Peyer's patch (tissue), 4 donors: Measurements from ENCODE around the gene PCMT1. TPM values are rescaled to one million over a fixed set of nuclear protein-coding genes. Genes with fewer than 3 reads are reported as not detected.
A peak's percentile ranks its signal among the peaks of the same experiment; 100 is the strongest.

Experiments used
- DNase-seq, 3 donors: peaks; one replicate each; pipeline ENCODE4 v3.0.0-alpha.2; 2017 to 2019
- H3K27ac ChIP-seq, 4 donors: fragments of 200-600 bp; sonication (generic); one replicate each; pipeline ENCODE4 v1.5.1; 2016 to 2019
- H3K27me3 ChIP-seq, 2 donors: fragments of 200-600 bp; sonication (generic); one replicate each; pipeline ENCODE4 v1.5.1; 2019
- H3K36me3 ChIP-seq, 3 donors: fragments of 200-600 bp; sonication (generic); one replicate each; pipeline ENCODE4 v1.5.1; 2016 to 2019
- H3K4me1 ChIP-seq, 4 donors: fragments of 200-600 bp; sonication (generic); one replicate each; pipeline ENCODE4 v1.5.1; 2016 to 2019
- H3K4me3 ChIP-seq, 4 donors: fragments of 200-600 bp; sonication (generic); 1 replicate in 3 of 4; 2 replicates in 1 of 4; pipeline ENCODE4 v1.5.1; 2016 to 2019; ENCODE audit warnings: mild to moderate bottlenecking in 1 of 4
- H3K9me3 ChIP-seq, 4 donors: fragments of 200-600 bp; sonication (generic); one replicate each; pipeline ENCODE4 v1.5.1; 2016 to 2019; ENCODE audit warnings: mild to moderate bottlenecking in 1 of 4
- CTCF ChIP-seq, 6 experiments: fragments of 450-650 bp in 4 of 6; fragments of 200-600 bp in 2 of 6; sonication (generic) in 1 of 6; IDR thresholded peaks; one replicate each; pipeline ENCODE4 v1.5.1; 2017 to 2019; ENCODE audit warnings: antibody characterized with exemption in 6 of 6, mild to moderate bottlenecking in 3 of 6, moderate library complexity in 1 of 6
- POLR2A ChIP-seq, 2 donors: fragments of 450-650 bp; IDR thresholded peaks; one replicate each; pipeline ENCODE4 v1.5.1; 2017; ENCODE audit warnings: antibody characterized with exemption in 2 of 2, mild to moderate bottlenecking in 2 of 2, moderate library complexity in 2 of 2
- total RNA-seq, 4 donors: library from RNA; depleted of rRNA; stranded (reverse); fragments of >200 nt; gene quantifications; one replicate each; pipeline ENCODE4 v1.1.0, GENCODE V29; 2016

Gene PCMT1
- total RNA-seq, 4 donors from 2014 or later = 39.4 to 52.0 (median 44.9) TPM

GRCh38 chr6:149717255-149717587, 32.3 kb upstream of the PCMT1 start:
- peak overlapping the region; percentile 73 to 98 (median 86) for H3K4me3 ChIP-seq
- no peak for TF ChIP-seq POLR2A (IDR thresholded peaks at IDR 0.05)
- TF ChIP-seq CTCF (IDR thresholded peaks at IDR 0.05) = no peak
- DNase-seq = no peak

GRCh38 chr6:149717588-149718458, 31.7 kb upstream of the PCMT1 start, which contains the start of gene LATS1:
Gene LATS1, minus strand, starts transcription at chr6:149718101. Its CDS starts 15,975 bp downstream, at chr6:149702126.
- TF ChIP-seq POLR2A (IDR thresholded peaks at IDR 0.05) = peak; percentile 72 to 73
- no peak for TF ChIP-seq CTCF (IDR thresholded peaks at IDR 0.05)
- H3K4me3 ChIP-seq = peak within 1 kb of the TSS; percentile 73 to 98 (median 86)
- H3K4me1 ChIP-seq = peaks cover 0 to 19% (median 4%) of the 10 kb centered on the region in 4 donors
- peak; percentile 92 to 95 (median 93) for DNase-seq
- no peaks in the 10 kb centered on the region for H3K27me3 ChIP-seq
- no peaks in the 10 kb centered on the region for H3K9me3 ChIP-seq
- peak within 1 kb of the TSS; percentile 94 to 97 (median 95) for H3K27ac ChIP-seq
- no peaks in the 10 kb centered on the region for H3K36me3 ChIP-seq

More at GRCh38 chr6:149717255-149717587, 32.3 kb upstream of the PCMT1 start:
- Histone ChIP-seq H3K27ac (peak overlapping the region; percentile 94 to 97 (median 95)), H3K4me1 (peaks cover 0 to 19% (median 4%) of the 10 kb centered on the region in 4 donors), H3K36me3 (no peaks in the 10 kb centered on the region), H3K27me3 (no peaks in the 10 kb centered on the region), H3K9me3 (no peaks in the 10 kb centered on the region)

GRCh38 chr6:149719531-149719930, 30.0 kb upstream of the PCMT1 start:
- H3K4me3 ChIP-seq = no peak overlapping the region
- TF ChIP-seq CTCF (IDR thresholded peaks at IDR 0.05) (no peak), POLR2A (IDR thresholded peaks at IDR 0.05) (no peak)
- H3K27me3 ChIP-seq = no peaks in the 10 kb centered on the region

GRCh38 chr6:149723262-149723661, 26.3 kb upstream of the PCMT1 start:
- no peak overlapping the region for H3K27ac ChIP-seq
- no peak for TF ChIP-seq POLR2A (IDR thresholded peaks at IDR 0.05)

More at GRCh38 chr6:149719531-149719930, 30.0 kb upstream of the PCMT1 start:
- Histone ChIP-seq H3K36me3 (no peaks in the 10 kb centered on the region), H3K9me3 (no peaks in the 10 kb centered on the region), H3K27ac (no peak overlapping the region), H3K4me1 (peaks cover 0 to 19% (median 4%) of the 10 kb centered on the region in 4 donors)
- no peak for DNase-seq

GRCh38 chr6:149723771-149724417, 25.6 kb upstream of the PCMT1 start:
- Histone ChIP-seq H3K4me3 (no peak overlapping the region), H3K4me1 (peaks cover 0 to under 1% (median 0%) of the 10 kb centered on the region in 4 donors), H3K27me3 (no peaks in the 10 kb centered on the region), H3K36me3 (peaks cover 0 to 5% (median 0%) of the 10 kb centered on the region in 3 donors), H3K27ac (no peak overlapping the region), H3K9me3 (no peaks in the 10 kb centered on the region)
- DNase-seq = peak in 2 of 3 donors; percentile 29 to 77
- TF ChIP-seq POLR2A (IDR thresholded peaks at IDR 0.05) (no peak), CTCF (IDR thresholded peaks at IDR 0.05) (peak in 5 of 6 experiments; percentile 24 to 92 (median 85))

More at GRCh38 chr6:149723262-149723661, 26.3 kb upstream of the PCMT1 start:
- no peak overlapping the region for H3K4me3 ChIP-seq
- no peak for DNase-seq
- peaks cover 0 to 4% (median 0%) of the 10 kb centered on the region in 4 donors for H3K4me1 ChIP-seq
- H3K36me3 ChIP-seq = no peaks in the 10 kb centered on the region
- no peaks in the 10 kb centered on the region for H3K9me3 ChIP-seq
- H3K27me3 ChIP-seq = no peaks in the 10 kb centered on the region
